GM21360 (cell line): ENCODE results near the gene ARHGEF1.
"Not testable (repeated sequence)": the region's sequence is repeated elsewhere in the genome, so short reads cannot be mapped to it uniquely, and the experiment has no call there.

Experiments
- ATAC-seq: cut with Tn5 transposase; IDR thresholded peaks from one replicate; pipeline ENCODE4 v1.9.1; 2021; ENCODE audit warnings: mild to moderate bottlenecking, moderate library complexity; ENCODE audit not compliant: unreplicated experiment

The ARHGEF1 gene

DNA sequence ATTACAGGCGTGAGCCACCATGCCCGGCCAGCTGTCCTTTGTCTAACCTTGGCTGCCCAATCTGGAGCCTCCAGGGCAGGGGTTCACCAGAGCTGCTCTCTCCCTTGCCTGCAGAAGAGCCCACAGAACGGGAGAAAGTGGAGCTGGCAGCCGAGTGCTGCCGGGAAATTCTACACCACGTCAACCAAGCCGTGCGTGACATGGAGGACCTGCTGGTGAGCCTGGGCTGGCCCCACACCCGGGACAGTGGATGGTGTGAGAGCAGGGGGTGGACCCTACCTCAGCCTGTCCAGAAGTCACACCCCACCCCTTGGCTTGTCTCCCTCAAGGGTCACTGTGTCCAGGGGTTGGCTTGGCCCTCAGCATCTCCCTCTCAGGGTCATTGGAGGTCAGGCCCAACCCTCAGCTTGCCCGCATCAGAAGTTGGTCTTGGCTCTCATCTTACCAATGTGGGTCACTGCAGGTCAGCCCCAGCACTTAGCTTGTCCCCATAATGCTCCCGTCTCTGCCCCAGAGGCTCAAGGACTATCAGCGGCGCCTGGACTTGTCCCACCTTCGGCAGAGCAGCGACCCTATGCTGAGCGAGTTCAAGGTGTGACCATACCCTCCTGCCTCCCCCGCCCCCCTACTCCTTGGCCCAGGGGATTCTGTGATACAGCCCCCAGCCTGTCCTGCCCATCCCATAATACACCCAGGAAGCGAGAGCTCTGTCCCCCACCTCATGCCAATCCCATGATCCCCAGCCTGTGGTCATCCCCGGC lies 20.4 kb downstream of the ARHGEF1 start:
- ATAC-seq, result no peak

DNA sequence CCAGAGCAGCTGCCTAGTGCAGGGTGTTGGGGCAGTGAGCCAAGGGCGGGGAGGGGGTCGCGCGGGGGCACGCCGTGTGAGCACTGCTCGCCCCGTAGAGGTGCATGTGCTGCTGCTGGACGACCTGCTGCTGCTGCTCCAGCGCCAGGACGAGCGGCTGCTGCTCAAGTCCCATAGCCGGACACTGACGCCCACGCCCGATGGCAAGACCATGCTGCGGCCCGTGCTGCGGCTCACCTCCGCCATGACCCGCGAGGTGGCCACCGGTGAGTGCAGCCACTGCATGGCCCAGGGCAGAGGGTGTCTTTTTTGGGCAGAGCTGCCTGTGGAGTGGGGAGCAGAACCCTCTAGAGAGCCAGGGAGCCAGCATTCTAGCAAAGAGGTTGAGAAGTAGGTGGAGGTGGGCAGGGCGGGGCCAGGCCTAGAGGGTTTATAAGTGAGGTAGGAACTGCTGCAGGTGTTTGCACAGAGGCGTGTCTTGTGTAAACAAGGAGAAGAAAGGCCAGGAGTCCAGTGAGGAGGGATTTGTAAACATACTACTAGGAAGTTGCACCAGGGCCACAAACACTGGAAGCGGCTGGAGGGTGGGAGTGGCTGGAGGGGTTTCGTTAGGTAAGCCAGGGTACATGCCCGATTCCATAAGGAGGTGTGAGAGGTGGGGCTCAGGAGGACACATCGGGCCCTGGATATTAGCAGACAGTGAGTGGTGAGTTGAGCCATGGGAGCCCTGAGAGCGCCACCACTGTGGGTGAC lies 21.3 kb downstream of the ARHGEF1 start:
- no peak for ATAC-seq

DNA sequence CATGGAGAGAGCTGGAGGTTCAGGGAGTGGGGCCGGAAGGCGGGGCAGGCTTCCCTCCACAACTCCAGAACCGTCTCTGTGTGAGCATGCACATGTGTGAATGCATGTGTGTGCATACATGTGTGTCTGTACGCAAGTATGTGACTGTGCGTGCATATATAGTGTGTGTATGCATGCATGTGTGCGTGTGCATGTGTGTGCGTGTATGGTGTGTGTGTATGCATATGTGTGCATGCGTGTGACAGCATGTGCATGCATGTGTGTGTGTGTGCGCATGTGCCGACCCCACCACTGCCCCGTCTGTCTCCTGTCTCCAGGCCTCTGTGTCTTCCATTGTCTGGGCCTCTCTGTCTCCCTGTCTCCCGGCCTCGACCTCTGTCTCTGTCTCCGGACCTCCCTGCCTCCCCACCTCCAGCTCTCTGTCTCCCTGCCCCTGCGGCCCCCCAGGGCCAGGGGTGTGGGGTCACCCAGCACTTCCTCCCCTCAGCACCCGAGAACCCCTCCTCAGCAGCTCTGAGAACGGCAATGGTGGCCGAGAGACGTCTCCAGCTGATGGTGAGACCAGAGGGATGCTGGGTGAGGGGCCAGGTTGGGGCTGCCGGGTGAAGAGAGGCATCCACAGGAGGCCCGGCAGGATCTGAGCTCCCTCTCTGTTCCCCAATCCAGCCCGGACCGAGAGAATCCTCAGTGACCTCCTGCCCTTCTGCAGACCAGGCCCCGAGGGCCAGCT lies 22.5 kb downstream of the ARHGEF1 start:
- ATAC-seq, result no peak

- ATAC-seq, result no peak
Measured at GRCh38 chr19:41906271-41906670, 23.3 kb downstream of the ARHGEF1 start.

- ATAC-seq, result no peak
Measured at GRCh38 chr19:41906916-41907680, 24.1 kb downstream of the ARHGEF1 start.

DNA sequence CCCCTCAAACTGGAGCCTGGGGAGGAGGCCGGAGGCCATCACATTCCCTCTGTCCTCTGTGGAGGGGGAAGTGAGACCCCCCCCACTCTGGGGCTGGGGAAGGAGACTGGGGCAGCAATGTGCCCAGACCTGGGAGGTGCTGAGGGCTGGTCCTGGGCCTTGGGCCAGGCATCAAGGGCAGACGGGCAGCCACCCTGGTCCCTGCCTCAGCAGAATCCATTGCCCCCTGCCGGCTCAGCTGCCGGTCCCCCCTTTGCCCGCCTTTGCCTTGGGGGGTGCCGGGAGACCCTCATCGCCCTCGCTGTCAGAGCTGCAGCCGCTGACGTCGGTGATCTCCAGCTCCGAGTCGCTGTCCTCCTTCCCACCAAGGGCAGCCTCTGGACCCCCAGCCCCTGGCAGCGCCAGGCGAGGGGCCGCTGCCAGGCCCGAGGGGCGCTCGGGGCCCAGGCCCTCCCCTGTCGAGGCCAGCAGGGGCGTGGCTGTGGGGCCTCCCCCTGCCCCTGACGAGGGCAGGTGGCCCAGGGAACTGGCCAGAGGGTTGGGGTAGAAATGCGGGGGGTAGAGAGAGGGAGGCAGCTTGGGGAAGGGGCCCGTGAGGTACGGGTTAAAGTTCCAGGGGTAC lies 25.1 kb downstream of the ARHGEF1 start:
- ATAC-seq, result no peak

DNA sequence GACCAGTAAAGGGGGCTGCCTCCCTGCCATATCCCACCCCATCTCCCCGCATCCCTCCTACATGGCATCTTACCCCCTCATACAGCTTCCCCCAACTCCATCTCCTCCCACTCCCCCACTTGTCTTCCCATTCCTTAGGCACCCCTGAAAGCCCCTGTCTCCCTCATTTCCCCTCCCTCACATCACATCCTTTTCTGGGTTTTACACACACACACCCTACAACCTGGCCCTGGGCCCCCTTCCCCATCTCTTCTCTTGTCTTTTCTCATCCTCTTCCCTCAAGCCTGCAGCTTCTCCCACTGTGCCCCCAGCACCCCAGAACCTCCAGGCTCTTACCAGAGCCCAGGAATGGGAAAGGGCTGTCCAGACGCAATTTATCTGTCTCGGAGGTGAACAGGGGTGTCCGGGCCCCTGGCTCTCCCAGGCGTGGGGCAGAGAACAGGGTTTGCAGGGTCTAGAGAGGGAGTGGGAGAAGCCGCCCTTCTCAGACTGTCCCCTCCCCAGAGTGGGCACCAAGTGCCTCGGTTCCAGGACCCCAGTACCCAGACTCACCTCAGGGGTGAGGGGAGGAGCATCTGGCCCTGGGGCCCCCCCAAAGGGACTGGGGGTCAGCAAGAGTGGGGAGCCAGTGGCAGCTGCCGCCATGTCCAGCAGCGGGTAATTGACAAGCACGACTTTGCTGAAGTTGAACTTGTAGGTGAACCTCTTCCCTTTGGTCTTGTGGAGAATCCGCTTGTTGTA lies 25.9 kb downstream of the ARHGEF1 start:
- ATAC-seq, result no peak

- ATAC-seq, result no peak
Measured at GRCh38 chr19:41909706-41910105, 26.7 kb downstream of the ARHGEF1 start.

DNA sequence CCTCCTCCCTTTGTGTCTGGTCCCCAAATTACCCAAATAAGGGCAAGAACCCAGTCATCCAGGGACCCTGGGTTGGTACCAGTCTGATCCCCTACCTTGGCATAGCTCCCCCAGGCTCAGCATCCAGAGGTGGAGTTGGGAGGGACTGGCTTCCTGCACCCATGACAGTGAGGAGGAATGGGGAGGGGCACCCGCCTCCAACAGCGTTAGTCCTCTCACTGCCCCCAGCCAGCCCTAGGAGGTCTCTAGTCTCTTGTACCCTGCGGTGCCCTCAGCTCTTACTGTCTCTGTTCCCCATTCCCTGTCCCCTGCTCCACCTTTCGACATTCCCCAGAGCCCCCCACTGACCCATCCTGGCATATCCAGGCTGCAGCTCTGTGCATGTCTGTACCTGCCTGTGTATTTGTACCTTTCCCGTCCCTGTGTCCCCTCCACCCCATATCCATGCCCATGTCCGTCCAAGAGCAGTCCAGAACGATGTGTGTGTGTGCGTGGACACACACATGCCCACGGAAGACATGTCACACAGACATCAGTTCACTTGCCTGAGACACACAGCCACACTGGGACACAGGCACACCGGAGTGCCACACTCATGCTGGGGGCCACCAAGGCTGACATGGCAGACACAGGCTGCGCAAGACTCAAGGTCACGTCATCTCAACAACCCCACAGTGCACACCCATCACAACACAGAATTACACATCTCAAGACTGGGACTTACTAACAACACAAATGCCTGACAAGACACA lies 27.4 kb downstream of the ARHGEF1 start:
- no peak for ATAC-seq

- ATAC-seq, result no peak
Measured at GRCh38 chr19:41910992-41911888, 28.3 kb downstream of the ARHGEF1 start.

DNA sequence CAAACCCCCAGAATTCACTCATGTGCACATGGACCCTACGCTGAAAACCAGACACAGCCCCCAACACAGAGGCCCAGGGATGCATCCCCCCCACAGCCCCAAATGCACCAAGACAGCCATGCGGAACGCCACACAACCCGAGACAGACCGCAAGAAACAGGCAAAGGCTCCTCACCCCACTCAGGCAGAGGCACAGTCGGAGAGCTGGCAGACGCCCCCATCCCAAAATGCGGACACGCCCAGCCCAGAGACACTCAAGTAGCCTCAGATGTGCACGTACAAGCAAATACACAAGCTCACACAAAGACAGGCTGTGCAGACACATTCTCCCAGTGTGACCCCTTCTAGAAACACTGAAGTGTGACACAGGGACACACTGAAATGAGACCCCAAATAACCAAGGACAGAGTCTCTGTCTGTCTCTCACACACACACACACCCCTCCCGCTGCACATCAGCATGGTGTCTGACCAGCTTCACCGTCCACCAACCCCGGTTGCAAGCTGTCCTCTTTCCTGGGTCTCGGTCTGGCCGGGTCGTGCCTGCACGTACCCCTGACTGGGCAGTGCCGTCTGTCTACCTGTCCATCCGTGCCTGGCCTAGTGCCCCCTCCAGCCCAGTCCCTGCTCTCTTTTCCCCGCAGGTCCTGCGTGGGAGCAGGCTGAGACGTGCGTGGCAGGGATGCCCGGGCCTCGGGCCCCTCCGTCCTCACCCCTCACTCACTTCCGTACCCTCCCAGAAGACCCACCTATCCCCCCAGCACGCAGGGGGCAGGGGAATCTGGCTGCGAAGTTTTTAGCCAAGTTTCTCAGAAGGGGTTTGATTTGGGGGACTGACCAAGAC lies 29.1 kb downstream of the ARHGEF1 start:
- ATAC-seq, result no peak

DNA sequence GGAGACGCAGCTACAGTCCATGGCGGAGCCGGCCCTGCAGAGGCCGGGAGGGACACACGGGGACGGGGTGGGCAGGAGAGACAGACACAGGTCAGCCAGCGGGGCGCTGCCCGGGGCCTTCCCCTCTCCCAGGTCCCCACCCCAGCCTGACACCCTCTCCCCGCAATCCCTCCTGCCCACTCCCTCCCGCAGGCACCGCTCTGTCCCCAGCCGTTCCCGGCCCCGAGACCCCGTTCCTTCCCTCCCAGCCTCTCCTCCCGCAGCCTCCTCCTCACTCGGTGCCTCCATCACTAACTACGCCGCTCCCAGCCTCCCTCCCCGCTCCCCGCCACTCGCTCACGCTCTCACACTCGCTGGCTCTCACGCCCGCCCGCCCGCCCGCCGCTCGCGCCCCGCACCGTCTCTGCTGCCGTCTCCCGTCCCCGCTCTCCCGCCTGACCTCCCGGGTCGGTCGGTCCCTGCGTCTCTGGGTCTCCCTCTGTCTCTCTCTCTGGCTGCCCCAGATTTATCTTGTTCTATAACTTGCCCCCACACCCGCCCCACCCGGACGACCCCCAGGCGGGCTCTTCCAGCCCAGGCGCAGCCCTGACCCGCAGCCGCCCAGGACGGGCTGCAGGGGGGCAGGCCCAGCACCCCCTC lies 30.0 kb downstream of the ARHGEF1 start:
- no peak for ATAC-seq

- no peak for ATAC-seq
Measured at GRCh38 chr19:41913538-41914423, 30.8 kb downstream of the ARHGEF1 start.

- ATAC-seq, result not testable (repeated sequence)
Measured at GRCh38 chr19:41914424-41914834, 31.4 kb downstream of the ARHGEF1 start.

- no peak for ATAC-seq
Measured at GRCh38 chr19:41915021-41915775, 32.2 kb downstream of the ARHGEF1 start.
